ENCODE measurements around the gene ACO2.

ACO2 gene

GRCh38 chr22:41471568-41471967, 2.7 kb downstream of the ACO2 start:
- TF ChIP-seq ZNF274 (IDR thresholded peaks at IDR 0.05; ENCODE audit: low read depth, low read length): no peak
- no peak overlapping the region for H3K4me3 ChIP-seq (ENCODE audit: low read length)

GRCh38 chr22:41474872-41475451, 6.0 kb downstream of the ACO2 start:
- H3K4me3 ChIP-seq (ENCODE audit: low read length): no peak overlapping the region; the same call in 1 of the 2 replicates
- TF ChIP-seq ZNF274 (IDR thresholded peaks at IDR 0.05; ENCODE audit: low read depth, low read length): no peak

GRCh38 chr22:41478473-41478872, 9.6 kb downstream of the ACO2 start:
- no peak for TF ChIP-seq ZNF274 (IDR thresholded peaks at IDR 0.05; ENCODE audit: low read depth, low read length)
- H3K4me3 ChIP-seq (ENCODE audit: low read length): peak overlapping the region; percentile 29; the same call in 1 of the 2 replicates

GRCh38 chr22:41478891-41479521, 10.1 kb downstream of the ACO2 start:
- no peak for TF ChIP-seq ZNF274 (IDR thresholded peaks at IDR 0.05; ENCODE audit: low read depth, low read length)
- no peak overlapping the region; the same call in 1 of the 2 replicates for H3K4me3 ChIP-seq (ENCODE audit: low read length)

GRCh38 chr22:41479671-41480396, 10.9 kb downstream of the ACO2 start:
- no peak overlapping the region for H3K4me3 ChIP-seq (ENCODE audit: low read length)
- TF ChIP-seq ZNF274 (IDR thresholded peaks at IDR 0.05; ENCODE audit: low read depth, low read length): no peak

GRCh38 chr22:41480397-41480735, 11.4 kb downstream of the ACO2 start:
- no peak overlapping the region for H3K4me3 ChIP-seq (ENCODE audit: low read length)
- TF ChIP-seq ZNF274 (IDR thresholded peaks at IDR 0.05; ENCODE audit: low read depth, low read length): no peak

- no peak for TF ChIP-seq ZNF274 (IDR thresholded peaks at IDR 0.05; ENCODE audit: low read depth, low read length)
- H3K4me3 ChIP-seq (ENCODE audit: low read length): no peak overlapping the region
Observed at GRCh38 chr22:41481131-41481830, 12.4 kb downstream of the ACO2 start.

GRCh38 chr22:41481925-41482318, 13.0 kb downstream of the ACO2 start:
- no peak for TF ChIP-seq ZNF274 (IDR thresholded peaks at IDR 0.05; ENCODE audit: low read depth, low read length)
- no peak overlapping the region for H3K4me3 ChIP-seq (ENCODE audit: low read length)

- no peak overlapping the region for H3K4me3 ChIP-seq (ENCODE audit: low read length)
- no peak for TF ChIP-seq ZNF274 (IDR thresholded peaks at IDR 0.05; ENCODE audit: low read depth, low read length)
Observed at GRCh38 chr22:41482319-41482935, 13.5 kb downstream of the ACO2 start.

GRCh38 chr22:41485033-41485432, 16.1 kb downstream of the ACO2 start:
- H3K4me3 ChIP-seq (ENCODE audit: low read length): no peak overlapping the region
- no peak for TF ChIP-seq ZNF274 (IDR thresholded peaks at IDR 0.05; ENCODE audit: low read depth, low read length)

GRCh38 chr22:41487037-41487935, 18.4 kb downstream of the ACO2 start:
- TF ChIP-seq ZNF274 (IDR thresholded peaks at IDR 0.05; ENCODE audit: low read depth, low read length): no peak

GRCh38 chr22:41488076-41488475, 19.2 kb downstream of the ACO2 start:
- no peak for TF ChIP-seq ZNF274 (IDR thresholded peaks at IDR 0.05; ENCODE audit: low read depth, low read length)
- H3K4me3 ChIP-seq (ENCODE audit: low read length): no peak overlapping the region

More at GRCh38 chr22:41487037-41487935, 18.4 kb downstream of the ACO2 start:
- no peak overlapping the region for H3K4me3 ChIP-seq (ENCODE audit: low read length)

Measured in GM08714 (cell line).